ENCODE data around the gene DISP3. TPM values are rescaled to one million over a fixed set of nuclear protein-coding genes. Genes with fewer than 3 reads are reported as not detected.
A peak's percentile ranks its signal among the peaks of the same experiment; 100 is the strongest.

The DISP3 gene, protein sequence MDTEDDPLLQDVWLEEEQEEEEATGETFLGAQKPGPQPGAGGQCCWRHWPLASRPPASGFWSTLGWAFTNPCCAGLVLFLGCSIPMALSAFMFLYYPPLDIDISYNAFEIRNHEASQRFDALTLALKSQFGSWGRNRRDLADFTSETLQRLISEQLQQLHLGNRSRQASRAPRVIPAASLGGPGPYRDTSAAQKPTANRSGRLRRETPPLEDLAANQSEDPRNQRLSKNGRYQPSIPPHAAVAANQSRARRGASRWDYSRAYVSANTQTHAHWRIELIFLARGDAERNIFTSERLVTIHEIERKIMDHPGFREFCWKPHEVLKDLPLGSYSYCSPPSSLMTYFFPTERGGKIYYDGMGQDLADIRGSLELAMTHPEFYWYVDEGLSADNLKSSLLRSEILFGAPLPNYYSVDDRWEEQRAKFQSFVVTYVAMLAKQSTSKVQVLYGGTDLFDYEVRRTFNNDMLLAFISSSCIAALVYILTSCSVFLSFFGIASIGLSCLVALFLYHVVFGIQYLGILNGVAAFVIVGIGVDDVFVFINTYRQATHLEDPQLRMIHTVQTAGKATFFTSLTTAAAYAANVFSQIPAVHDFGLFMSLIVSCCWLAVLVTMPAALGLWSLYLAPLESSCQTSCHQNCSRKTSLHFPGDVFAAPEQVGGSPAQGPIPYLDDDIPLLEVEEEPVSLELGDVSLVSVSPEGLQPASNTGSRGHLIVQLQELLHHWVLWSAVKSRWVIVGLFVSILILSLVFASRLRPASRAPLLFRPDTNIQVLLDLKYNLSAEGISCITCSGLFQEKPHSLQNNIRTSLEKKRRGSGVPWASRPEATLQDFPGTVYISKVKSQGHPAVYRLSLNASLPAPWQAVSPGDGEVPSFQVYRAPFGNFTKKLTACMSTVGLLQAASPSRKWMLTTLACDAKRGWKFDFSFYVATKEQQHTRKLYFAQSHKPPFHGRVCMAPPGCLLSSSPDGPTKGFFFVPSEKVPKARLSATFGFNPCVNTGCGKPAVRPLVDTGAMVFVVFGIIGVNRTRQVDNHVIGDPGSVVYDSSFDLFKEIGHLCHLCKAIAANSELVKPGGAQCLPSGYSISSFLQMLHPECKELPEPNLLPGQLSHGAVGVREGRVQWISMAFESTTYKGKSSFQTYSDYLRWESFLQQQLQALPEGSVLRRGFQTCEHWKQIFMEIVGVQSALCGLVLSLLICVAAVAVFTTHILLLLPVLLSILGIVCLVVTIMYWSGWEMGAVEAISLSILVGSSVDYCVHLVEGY (N-terminal part only)
- total RNA-seq: under 1 TPM; 0.23 to 0.57 (median 0.29) TPM

DNA sequence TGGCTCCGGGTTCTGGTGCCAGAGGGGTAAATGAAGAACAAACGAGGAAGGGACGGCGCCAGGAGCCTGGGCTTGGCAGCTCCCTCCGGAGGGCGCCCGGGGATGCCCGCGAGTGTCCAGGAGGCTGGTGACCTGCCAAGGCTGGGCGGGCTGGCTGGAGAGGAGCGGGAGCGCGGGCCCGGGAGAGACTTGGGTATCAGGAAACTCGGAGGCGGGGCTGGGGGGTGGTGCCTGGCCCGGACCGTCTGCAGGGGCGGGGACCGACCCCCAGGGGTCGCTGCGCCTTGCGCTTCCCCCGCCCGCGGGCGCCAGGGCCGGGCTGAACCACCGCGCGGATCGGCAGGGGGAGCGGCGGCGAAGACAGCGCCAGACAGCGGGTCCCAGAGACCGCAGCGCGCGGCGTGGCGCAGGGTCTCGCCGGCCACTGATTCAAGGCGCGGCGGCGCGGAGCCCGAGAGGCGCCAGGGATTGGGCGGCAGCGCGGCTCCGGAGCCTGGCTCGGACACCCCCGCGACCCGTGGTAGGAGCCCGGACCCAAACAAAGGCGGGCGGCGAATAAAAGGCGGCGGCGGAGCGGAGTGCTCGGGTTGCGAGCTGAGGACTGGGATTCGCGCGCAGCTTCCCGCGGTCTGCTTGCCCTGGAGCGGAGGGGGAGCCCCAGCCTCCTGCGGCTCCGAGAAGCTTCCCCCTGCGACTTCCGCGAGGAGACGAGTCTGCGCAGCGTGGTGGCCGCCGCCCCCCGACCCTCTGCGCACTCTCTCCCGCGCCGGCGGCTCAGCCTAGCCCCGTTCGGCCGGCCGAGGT lies at the start of gene DISP3:
DISP3 (plus strand) TSS at position 585 of the 804 bp plus-strand sequence. CDS start 21,838 bp downstream, outside the sequence.
- Mint-ChIP-seq H3K4me3 (peak within 1 kb of the TSS; percentile 69), H3K27me3 (ENCODE audit: low read depth) (peaks cover 42% of the 10 kb centered on the region), H3K4me1 (ENCODE audit: low read depth) (peaks cover 12% of the 10 kb centered on the region), H3K36me3 (ENCODE audit: insufficient read depth) (no peaks in the 10 kb centered on the region), H3K9me3 (no peaks in the 10 kb centered on the region)
- DNase-seq: peak; percentile 57
- peak; percentile 86 to 88 for ATAC-seq

DNA sequence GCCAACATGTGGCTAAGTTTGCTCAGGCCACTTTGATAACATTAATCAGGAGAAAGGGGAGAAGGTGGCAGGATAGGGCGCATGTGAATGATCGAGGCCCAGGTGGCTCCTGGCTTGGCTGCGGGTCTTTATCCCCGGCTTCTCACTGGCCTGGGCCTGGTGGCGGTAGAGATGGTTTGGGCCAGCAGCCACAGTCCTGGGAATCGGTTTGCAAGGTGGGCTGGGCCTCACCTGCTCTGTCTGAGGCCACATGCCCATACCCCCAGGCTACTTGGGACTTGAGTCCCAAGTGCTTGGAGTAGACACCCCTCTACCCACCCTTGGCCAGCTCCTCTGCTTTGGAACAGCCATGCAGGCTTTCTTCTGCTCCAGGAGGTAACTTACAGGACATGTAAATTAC lies 49.7 kb upstream of the DISP3 start:
- Mint-ChIP-seq H3K9me3 (no peaks in the 10 kb centered on the region), H3K36me3 (ENCODE audit: insufficient read depth) (no peaks in the 10 kb centered on the region), H3K27me3 (ENCODE audit: low read depth) (no peaks in the 10 kb centered on the region), H3K4me1 (ENCODE audit: low read depth) (peaks cover 2% of the 10 kb centered on the region), H3K4me3 (no peak overlapping the region)
- DNase-seq (no peak), ATAC-seq (no peak)

DNA sequence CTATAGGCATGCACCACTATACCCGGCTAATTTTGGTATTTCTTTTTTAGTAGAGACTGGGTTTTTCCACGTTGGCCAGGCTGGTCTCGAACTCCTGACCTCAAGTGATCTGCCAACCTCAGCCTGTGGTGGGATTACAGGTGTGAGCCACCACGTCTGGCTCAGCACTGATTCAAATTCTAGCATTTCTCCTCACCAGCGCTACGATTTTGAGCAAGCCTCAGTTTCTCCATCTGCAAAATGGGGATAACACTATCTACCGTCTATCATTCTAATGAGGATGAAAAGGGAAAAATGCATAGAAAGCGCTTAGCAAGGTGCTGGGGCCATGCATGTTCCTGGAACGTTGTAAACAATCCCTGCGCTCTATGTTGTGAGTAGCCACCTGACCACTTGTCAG lies 49.0 kb upstream of the DISP3 start:
- ATAC-seq: no peak
- Mint-ChIP-seq H3K4me3 (no peak overlapping the region), H3K27me3 (ENCODE audit: low read depth) (no peaks in the 10 kb centered on the region), H3K4me1 (ENCODE audit: low read depth) (peaks cover 3% of the 10 kb centered on the region), H3K36me3 (ENCODE audit: insufficient read depth) (no peaks in the 10 kb centered on the region), H3K9me3 (no peaks in the 10 kb centered on the region)
- DNase-seq: no peak

DNA sequence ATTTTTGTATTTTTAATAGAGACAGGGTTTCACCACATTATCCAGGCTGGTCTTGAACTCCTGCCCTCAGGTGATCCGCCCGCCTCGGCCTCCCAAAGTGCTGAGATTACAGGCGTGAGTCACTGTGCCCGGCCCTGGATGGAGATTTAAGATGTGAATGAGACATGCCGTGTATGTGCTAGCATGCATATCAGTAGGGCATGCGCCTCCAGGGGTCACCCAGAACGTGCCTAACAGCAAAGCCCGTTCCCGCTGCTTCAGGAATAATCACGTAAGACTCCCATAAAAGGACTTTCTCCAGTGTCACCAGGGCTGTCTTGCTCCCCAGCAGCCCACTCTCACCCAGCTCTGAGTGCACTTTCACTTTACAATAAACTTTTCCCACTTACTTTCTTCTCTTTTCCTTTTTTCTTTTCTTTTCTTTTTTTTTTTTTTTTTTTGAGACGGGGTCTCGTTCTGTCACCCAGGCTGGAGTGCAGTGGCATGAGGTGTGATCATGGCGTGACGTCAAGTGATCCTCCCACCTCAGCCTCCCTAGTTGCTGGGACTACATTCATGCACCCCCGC lies 46.9 kb upstream of the DISP3 start:
- no peak for ATAC-seq
- Mint-ChIP-seq H3K4me3 (no peak overlapping the region), H3K9me3 (no peaks in the 10 kb centered on the region), H3K4me1 (ENCODE audit: low read depth) (peaks cover 18% of the 10 kb centered on the region), H3K36me3 (ENCODE audit: insufficient read depth) (no peaks in the 10 kb centered on the region), H3K27me3 (ENCODE audit: low read depth) (peaks cover 3% of the 10 kb centered on the region)
- no peak for DNase-seq

DNA sequence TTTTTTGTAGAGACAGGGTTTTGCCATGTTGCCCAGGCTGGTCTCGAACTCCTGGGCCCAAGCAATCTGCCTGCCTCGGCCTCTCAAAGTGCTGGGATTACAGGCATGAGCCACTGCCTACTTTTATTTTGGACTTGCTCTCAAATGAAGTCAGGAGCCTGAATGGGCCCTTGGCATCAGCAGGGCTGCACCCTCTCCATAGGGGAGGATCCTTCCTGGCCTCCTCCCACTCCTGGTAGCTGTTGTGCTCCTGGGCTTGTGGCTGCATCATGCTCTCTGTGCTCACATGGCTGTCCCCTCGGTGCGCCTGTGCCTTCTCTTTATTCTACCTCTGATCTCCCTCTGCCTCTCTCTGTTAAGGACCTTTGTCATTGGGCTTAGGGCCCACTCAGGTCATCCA lies 46.4 kb upstream of the DISP3 start:
- ATAC-seq: no peak
- Mint-ChIP-seq H3K9me3 (no peaks in the 10 kb centered on the region), H3K4me1 (ENCODE audit: low read depth) (peaks cover 16% of the 10 kb centered on the region), H3K27me3 (ENCODE audit: low read depth) (peaks cover 3% of the 10 kb centered on the region), H3K36me3 (ENCODE audit: insufficient read depth) (no peaks in the 10 kb centered on the region), H3K4me3 (no peak overlapping the region)
- DNase-seq: no peak

DNA sequence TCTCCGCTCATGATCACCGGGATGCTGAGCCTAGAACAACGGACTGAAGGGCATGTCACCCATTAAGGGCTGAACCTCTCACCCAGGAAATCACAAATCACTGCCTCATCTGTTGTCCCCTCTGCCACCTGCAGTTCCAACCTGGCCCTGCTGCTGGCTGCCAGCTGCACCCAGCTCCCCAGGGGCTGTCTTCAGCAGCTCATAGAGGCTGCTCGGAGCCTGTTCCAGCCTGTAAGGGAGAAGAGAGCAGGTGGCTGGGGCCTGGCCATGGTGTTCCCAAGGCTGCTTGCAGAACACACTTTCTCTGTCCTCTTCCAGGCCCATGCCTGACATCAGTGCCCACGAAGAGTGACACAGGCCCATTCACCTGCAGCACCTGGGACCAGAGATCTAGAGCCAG lies 44.5 kb upstream of the DISP3 start:
- Mint-ChIP-seq H3K36me3 (ENCODE audit: insufficient read depth) (no peaks in the 10 kb centered on the region), H3K9me3 (no peaks in the 10 kb centered on the region), H3K27me3 (ENCODE audit: low read depth) (peaks cover 5% of the 10 kb centered on the region), H3K4me1 (ENCODE audit: low read depth) (peaks cover 19% of the 10 kb centered on the region), H3K4me3 (no peak overlapping the region)
- DNase-seq (no peak), ATAC-seq (no peak)

DNA sequence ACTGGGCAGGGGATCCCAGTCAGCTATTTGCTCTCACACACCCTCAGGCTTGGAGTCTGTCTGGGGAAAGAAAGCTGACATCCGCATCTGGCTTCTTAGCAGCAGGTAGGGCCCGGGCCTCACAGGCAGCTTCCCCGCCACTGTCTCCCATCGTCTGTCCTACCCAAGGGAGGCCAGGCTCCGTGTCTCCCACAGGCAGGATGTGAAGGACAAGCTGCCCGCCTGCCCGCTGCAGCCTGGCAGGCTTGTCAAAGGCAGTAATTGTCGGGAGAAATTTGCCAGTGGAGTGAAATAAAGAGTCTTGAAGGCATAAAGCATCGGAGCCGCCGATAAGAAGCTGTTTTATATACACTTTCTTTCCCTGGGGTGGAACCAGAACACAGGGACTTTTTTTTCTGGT lies 44.0 kb upstream of the DISP3 start:
- Mint-ChIP-seq H3K4me1 (ENCODE audit: low read depth) (peaks cover 19% of the 10 kb centered on the region), H3K27me3 (ENCODE audit: low read depth) (peaks cover 5% of the 10 kb centered on the region), H3K9me3 (no peaks in the 10 kb centered on the region), H3K4me3 (no peak overlapping the region), H3K36me3 (ENCODE audit: insufficient read depth) (no peaks in the 10 kb centered on the region)
- DNase-seq: no peak
- no peak for ATAC-seq

DNA sequence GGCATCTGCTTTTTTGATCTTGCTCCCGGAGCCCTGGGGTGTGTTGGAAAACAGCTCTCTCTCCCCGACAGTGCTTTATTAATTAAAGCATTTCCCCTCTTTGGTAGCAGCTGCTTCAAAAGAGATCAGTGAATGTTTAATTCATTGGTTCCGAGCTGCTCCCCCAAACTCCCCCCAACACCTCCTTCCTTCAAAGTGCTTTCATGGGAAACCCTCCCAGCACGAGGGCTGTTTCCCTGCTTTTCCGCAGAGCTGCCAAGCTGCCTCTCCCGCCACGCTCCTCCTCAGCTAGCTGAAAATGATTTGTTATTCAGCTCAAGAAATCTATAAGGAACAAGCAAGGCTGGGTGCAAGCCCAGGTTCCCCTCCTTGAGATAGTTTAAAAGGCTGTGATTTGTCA lies 40.0 kb upstream of the DISP3 start:
- DNase-seq (no peak), ATAC-seq (no peak)
- Mint-ChIP-seq H3K9me3 (no peaks in the 10 kb centered on the region), H3K4me1 (ENCODE audit: low read depth) (peaks cover 19% of the 10 kb centered on the region), H3K36me3 (ENCODE audit: insufficient read depth) (no peaks in the 10 kb centered on the region), H3K27me3 (ENCODE audit: low read depth) (peaks cover 12% of the 10 kb centered on the region), H3K4me3 (no peak overlapping the region)

DNA sequence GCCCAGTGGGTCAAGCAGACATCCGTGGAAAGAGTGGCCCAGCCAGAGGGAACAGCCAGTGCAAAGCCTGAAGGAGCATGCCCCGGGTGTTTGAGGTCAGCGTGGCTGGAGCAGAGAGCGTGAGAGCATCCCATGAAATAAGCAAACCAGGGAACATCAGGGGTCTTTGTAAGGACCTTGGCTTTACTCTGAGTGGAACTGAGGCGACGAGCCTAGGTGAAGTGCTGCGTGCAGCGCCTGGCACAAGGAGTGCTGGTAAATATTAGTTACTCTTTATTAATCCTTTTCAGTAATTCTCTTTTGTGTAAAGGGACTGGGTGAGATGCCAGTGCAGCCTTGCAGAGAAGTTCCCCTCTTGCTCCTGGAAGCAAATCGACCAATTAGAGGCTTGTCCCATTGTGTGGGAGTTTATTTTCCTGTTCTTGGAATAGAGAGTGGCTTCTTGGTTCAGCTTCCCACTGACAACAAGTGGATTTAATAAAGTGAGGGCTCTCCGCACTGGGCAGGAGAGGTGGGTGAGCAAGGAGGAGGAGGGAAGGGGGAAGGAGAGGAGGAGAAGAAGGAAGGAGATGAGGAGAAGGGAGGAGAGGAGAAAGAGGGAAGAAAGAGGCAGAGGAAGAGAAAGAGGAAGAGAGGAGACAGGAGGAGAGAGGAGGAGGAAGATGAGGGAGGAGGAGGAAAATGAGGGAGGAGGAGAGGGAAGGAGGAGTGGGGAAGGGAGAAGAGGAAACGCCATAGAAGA lies 37.6 kb upstream of the DISP3 start:
- Mint-ChIP-seq H3K4me3 (no peak overlapping the region), H3K27me3 (ENCODE audit: low read depth) (peaks cover 9% of the 10 kb centered on the region), H3K36me3 (ENCODE audit: insufficient read depth) (no peaks in the 10 kb centered on the region), H3K9me3 (no peaks in the 10 kb centered on the region), H3K4me1 (ENCODE audit: low read depth) (peaks cover 5% of the 10 kb centered on the region)
- ATAC-seq (no peak), DNase-seq (no peak)

DNA sequence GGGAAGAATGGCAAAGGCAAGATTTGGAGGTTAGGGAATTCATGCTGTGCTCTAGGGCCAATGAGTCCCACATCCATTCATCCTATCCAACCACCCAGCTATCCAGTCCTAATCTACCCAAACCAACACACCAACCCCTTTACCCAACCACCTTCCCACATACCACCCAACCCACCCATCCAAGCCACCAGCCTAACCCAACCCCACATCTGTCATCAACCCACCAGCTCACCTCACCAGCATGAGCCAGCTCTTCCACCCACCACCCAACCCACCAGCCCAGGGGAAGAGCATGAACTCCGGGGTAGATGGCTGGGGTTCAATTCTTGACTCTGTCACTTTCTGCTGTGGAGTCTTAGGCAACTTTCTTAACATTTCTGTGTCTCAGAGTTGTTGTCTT lies 35.9 kb upstream of the DISP3 start:
- no peak for ATAC-seq
- Mint-ChIP-seq H3K4me3 (no peak overlapping the region), H3K4me1 (ENCODE audit: low read depth) (peaks cover under 1% of the 10 kb centered on the region), H3K9me3 (no peaks in the 10 kb centered on the region), H3K27me3 (ENCODE audit: low read depth) (peaks cover 11% of the 10 kb centered on the region), H3K36me3 (ENCODE audit: insufficient read depth) (no peaks in the 10 kb centered on the region)
- DNase-seq: no peak

DNA sequence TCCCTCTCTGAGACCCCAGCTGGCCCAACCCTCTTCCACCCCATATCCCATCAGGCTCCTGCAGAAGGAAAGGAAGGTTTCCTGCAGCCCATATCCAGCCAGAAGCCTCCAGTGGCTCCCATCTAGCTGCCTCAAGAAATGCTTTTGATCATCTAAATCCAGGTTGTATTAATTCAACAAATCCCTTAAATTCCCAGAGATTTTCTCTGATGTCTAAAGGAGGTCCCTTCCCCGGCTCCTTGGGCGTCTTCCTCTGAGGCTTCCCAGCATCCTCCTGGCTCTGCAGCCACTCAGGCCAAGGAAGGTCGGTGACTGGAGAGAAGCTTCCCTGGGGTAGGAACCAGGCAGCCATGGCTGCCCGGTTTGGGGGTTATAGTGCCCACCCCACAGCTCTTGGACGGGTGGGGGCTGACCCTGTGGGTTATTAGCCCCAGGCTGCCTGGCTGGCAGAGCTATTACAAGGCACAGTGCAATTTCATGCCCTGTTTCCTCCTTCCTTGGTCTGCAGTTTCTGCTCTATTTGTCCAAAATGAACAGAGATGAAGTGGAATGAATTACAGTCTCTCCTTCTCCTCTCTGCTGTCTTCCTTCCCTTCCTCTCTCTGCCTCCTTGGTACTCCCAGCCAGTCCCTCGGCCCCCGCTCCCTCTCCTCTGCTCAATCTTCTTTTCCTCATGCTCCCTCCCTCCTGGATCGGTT lies 34.8 kb upstream of the DISP3 start:
- H3K27me3 Mint-ChIP-seq (ENCODE audit: low read depth): peaks cover 11% of the 10 kb centered on the region

DNA sequence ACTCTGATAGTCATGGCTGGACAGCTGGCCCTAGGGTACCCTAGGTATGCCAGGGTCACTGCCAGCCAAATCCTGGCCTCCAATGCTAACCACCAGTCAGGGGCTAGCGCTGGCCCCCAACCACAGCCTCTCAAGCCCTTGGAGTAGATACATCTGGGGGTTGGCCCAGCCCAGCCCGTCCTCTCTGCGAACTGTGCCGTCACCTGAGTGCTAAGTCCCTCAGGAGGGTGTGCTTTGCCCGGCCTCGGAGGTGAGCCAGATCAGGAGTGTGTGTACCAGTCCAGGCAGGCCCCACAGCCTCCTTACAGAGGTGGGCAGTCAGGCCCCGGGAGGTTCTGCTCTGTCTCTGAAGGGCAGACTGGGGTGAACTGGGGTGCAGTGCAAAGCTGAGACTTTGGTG lies 34.0 kb upstream of the DISP3 start:
- H3K36me3 Mint-ChIP-seq (ENCODE audit: insufficient read depth): no peaks in the 10 kb centered on the region

More for the DNA sequence above, 34.8 kb upstream of the DISP3 start:
- Mint-ChIP-seq H3K4me3 (no peak overlapping the region), H3K9me3 (no peaks in the 10 kb centered on the region), H3K4me1 (ENCODE audit: low read depth) (no peaks in the 10 kb centered on the region), H3K36me3 (ENCODE audit: insufficient read depth) (no peaks in the 10 kb centered on the region)
- DNase-seq: no peak
- no peak for ATAC-seq

More for the DNA sequence above, 34.0 kb upstream of the DISP3 start:
- no peak overlapping the region for H3K4me3 Mint-ChIP-seq
- H3K27me3 Mint-ChIP-seq (ENCODE audit: low read depth): peaks cover 9% of the 10 kb centered on the region
- DNase-seq (no peak), ATAC-seq (no peak)
- no peaks in the 10 kb centered on the region for H3K4me1 Mint-ChIP-seq (ENCODE audit: low read depth)
- no peaks in the 10 kb centered on the region for H3K9me3 Mint-ChIP-seq
